ENCODE results near the gene GPR21. TPM values are rescaled to one million over a fixed set of nuclear protein-coding genes. Genes with fewer than 3 reads are reported as not detected.

GPR21 gene
- total and polyA plus RNA-seq, 7 donors = 0.05 to 0.64 (median 0.12) TPM; not detected in 4

DNA sequence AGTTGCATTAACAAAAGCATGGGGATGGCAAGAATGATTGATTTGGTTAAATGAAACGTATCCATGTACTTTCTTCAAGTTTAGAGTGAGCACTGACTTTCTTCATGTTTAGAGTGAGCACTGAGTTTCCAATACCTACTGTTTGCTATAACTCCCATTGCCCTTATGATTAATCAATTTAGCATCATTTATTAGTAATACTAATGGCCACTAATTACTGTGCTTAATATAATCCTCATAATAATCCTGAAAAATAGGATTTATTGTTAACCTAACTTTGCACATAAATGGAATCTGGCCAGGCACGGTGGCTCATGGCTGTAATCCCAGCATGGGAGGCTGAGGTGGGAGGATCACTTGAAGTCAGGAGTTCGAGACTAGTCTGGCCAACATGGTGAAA, 22.1 kb upstream of the GPR21 start:
- no peak for ATAC-seq
- no peaks in the 10 kb centered on the region for H3K4me1 ChIP-seq
- H3K27ac ChIP-seq = no peak overlapping the region
- WGBS, 3 donors = 91 to 93% (median 91%) methylated on average over 3 of the region's 3 CpGs
- peaks cover 4 to 76% of the 10 kb centered on the region in 2 donors for H3K36me3 ChIP-seq (ENCODE audit: insufficient read depth in 1 of 2, low read depth in 1 of 2)
- H3K4me3 ChIP-seq = no peak overlapping the region
- H3K27me3 ChIP-seq (ENCODE audit: insufficient read depth in 3 of 3, low read length in 2 of 3) = no peaks in the 10 kb centered on the region
- DNase-seq = no peak
- no peaks in the 10 kb centered on the region for H3K9me3 ChIP-seq
- no peak for TF ChIP-seq CTCF (IDR thresholded peaks at IDR 0.05)
- intact Hi-C loops (cut with DNase I) = no loop called here

DNA sequence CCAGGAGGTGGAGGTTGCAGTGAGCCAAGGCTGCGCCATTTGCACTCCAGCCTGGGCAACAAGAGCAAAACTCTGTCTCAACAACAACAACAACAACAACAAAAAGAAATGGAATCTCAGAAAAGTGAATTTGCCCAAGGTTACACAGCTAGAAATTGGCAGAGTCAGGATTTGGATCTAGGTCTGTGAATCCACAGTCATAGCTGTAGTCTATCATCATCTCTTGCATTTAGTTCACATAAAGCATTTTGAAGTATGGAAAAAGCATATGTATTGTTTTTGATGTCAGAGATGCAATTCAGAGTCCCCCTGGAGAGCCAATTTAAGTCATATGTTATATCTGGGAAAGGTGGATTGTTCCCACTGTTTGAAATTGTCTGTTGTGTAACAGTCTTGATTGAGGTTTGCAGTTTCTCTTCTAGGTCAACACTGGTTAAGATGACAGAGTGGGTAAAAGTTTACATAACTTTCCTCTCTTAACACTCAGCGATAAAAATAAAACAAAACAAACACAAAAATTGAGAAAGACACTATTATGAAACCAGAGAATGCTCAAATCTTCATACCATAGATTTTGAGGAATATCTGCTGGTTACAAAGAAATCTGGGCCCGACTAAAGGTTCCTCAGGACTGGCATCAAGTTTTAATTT, 21.5 kb upstream of the GPR21 start:
- Histone ChIP-seq H3K4me1 (no peaks in the 10 kb centered on the region), H3K36me3 (ENCODE audit: insufficient read depth in 1 of 2, low read depth in 1 of 2) (peaks cover 4 to 78% of the 10 kb centered on the region in 2 donors), H3K27me3 (ENCODE audit: insufficient read depth in 3 of 3, low read length in 2 of 3) (no peaks in the 10 kb centered on the region), H3K27ac (no peak overlapping the region), H3K4me3 (no peak overlapping the region), H3K9me3 (no peaks in the 10 kb centered on the region)
- TF ChIP-seq CTCF (IDR thresholded peaks at IDR 0.05) = no peak
- ATAC-seq (no peak), DNase-seq (no peak)
- WGBS, 3 donors = 96 to 98% (median 97%) methylated on average over 3 of the region's 3 CpGs
- intact Hi-C loops (cut with DNase I) = no loop called here

DNA sequence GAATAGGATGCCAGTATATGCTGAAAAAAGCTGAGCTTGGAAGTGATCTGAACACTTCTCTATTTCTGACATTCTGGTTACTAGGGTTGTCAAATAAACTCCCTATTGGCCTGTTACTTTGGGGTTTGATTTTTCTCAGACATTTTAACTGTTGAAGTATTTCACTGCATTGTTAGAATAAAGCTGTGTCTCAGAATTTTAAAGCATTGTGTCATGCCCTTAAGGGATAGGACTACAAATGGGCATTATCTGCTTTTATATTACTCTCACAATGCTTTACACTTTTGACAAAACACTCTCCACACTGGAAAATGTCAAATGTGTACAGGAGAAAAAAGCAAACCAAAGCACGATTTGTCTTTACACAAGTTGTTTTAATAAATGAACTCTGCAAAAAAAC, 16.8 kb upstream of the GPR21 start:
- H3K9me3 ChIP-seq = no peaks in the 10 kb centered on the region
- H3K4me1 ChIP-seq = no peaks in the 10 kb centered on the region
- ATAC-seq (no peak), DNase-seq (no peak)
- TF ChIP-seq CTCF (IDR thresholded peaks at IDR 0.05) = no peak
- no peaks in the 10 kb centered on the region for H3K27me3 ChIP-seq (ENCODE audit: insufficient read depth in 3 of 3, low read length in 2 of 3)
- intact Hi-C loops (cut with DNase I) = no loop called here
- H3K36me3 ChIP-seq (ENCODE audit: insufficient read depth in 1 of 2, low read depth in 1 of 2) = peaks cover 7 to 91% of the 10 kb centered on the region in 2 donors
- 97 to 98% (median 97%) methylated on average over 1 of the region's 1 CpG for WGBS, 3 donors
- no peak overlapping the region for H3K27ac ChIP-seq
- no peak overlapping the region for H3K4me3 ChIP-seq

DNA sequence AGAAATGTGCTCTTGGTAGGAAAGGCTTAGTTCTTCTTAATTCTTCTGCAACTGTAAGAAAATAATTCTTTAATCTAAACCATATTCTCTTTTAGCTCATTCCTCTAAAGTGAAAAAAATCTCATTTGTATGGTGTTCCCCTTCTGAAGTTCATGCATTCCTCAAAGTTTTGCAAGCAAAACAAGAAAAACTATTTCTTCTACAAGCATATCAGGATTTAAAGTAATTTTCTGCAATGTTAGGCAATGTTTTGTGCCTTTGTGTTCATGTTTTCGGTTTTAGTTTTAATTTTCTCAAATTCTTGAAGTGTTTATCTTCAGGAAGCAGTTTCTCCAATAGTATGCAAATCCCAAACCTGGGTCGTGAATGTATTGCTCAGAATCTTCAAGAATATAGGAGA, 12.7 kb upstream of the GPR21 start:
- Histone ChIP-seq H3K36me3 (ENCODE audit: insufficient read depth in 1 of 2, low read depth in 1 of 2) (peaks cover 3 to 81% of the 10 kb centered on the region in 2 donors), H3K27ac (no peak overlapping the region), H3K4me1 (no peaks in the 10 kb centered on the region), H3K9me3 (no peaks in the 10 kb centered on the region), H3K27me3 (ENCODE audit: insufficient read depth in 3 of 3, low read length in 2 of 3) (no peaks in the 10 kb centered on the region), H3K4me3 (no peak overlapping the region)
- 72 to 83% (median 74%) methylated on average over 2 of the region's 2 CpGs for WGBS, 3 donors
- TF ChIP-seq CTCF (IDR thresholded peaks at IDR 0.05) = no peak
- intact Hi-C loops (cut with DNase I) = no loop called here
- no peak for DNase-seq
- ATAC-seq = no peak

DNA sequence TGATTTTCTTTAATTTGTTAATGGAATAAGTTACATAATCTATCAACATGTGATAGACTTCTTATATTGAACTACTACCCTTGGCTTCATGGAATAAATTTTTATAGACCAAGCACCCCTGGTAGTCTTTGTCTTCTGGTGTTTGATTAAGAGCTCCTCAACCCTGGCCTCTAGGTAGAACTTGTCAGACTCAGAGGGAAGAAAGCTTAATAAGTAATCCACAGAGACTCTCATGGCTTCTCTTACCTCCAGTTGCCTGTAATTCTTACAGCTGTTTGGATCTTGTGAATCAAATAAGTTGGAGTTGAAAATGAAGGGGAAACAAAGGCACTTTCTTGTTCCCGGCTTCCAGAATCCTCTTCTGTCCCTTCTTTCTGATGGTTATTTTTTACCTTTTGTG, 7.0 kb upstream of the GPR21 start:
- no peak overlapping the region for H3K27ac ChIP-seq
- DNase-seq (no peak), ATAC-seq (no peak)
- no peak for TF ChIP-seq CTCF (IDR thresholded peaks at IDR 0.05)
- intact Hi-C loops (cut with DNase I) = no loop called here
- peaks cover 2% of the 10 kb centered on the region for H3K4me1 ChIP-seq
- 95 to 100% (median 97%) methylated on average over 1 of the region's 1 CpG for WGBS, 3 donors
- no peaks in the 10 kb centered on the region for H3K27me3 ChIP-seq (ENCODE audit: insufficient read depth in 3 of 3, low read length in 2 of 3)
- no peak overlapping the region for H3K4me3 ChIP-seq
- H3K9me3 ChIP-seq = no peaks in the 10 kb centered on the region
- peaks cover 3 to 40% of the 10 kb centered on the region in 2 donors for H3K36me3 ChIP-seq (ENCODE audit: insufficient read depth in 1 of 2, low read depth in 1 of 2)
